ENCODE measurements around the gene FNBP1.

FNBP1 gene

DNA sequence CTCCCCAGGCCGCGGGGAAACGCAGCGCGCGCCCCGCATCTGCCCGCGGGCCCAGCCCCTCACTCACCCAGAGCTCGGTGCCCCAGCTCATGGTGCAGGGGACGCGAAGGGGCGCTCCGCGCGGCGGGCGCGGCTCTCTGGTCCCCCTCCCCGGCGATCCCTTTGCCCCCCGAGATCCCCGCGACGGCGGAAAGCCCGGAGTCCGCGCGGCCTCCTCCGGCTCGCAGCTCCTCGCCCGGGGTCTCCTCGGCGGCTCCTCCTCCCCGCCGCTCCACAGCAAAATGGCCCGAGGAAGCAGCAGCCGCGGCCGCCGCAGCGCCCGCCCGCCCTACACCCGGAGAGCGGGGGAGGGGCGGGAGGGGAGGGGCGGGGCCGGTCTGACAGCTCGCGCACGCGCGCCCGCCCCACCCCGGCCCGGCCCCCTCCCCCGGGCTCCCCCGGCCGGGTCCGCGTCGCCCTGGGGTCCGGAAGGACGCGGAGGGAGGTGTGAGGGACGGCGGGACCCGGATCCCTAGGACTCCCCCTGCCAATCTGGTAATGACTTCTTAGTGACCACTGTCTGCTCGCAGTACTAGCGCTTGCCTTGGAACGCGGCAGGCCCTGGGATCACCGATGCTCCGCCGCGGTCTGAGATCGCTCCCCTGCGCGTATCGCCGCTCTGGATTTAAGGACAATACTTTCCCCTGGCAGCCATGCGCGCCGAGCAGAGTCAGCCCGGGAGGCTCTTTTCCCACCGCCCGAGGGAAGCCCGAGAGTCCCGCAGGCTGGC, at the start of gene FNBP1:
Gene FNBP1 (minus strand): TSS at position 305 of the 769 bp plus-strand sequence. CDS start 214 bp downstream, at position 91.
- DNase-seq = no peak

DNA sequence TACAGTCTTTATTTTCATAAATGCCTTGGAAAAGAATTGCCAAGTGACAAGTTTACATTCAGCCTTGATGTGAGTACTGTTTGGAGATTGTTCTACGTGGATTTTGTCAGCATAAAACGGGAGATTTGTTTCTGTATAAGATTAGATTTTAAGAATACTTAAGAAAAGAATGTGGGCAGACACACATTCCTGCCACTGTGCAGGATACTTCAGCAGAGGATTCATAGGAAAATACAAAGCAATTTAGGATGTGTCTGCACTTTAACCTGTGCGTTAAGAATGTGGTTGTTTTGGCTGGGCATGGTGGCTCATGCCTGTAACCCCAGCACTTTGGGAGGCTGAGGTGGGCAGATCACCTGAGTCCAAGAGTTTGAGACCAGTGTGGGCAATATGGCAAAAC, 47.9 kb upstream of the FNBP1 start:
- DNase-seq = no peak

GRCh38 chr9:130089141-130089540, 46.2 kb upstream of the FNBP1 start:
- DNase-seq = no peak

DNA sequence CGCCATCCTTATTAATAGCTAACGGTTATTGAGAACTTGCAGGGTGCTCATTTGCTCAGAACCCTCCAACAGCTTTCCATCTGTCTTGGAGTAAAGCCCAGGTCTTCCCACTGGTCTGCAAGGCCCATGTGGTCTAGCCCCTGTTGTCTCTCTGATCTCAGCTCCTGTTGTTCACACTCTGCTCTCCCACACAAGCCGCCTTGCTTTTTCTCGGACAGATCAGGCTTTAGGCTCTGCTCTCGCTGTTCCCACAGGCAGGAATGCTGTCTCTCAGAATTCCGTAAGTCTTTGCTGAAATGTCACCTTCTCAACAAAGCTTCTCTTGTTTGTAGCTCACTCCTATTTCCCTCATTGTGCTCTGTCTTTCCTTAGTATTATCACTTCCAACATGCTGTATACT, 45.1 kb upstream of the FNBP1 start:
- DNase-seq = no peak

GRCh38 chr9:130084337-130084736, 41.3 kb upstream of the FNBP1 start:
- no peak for DNase-seq

DNA sequence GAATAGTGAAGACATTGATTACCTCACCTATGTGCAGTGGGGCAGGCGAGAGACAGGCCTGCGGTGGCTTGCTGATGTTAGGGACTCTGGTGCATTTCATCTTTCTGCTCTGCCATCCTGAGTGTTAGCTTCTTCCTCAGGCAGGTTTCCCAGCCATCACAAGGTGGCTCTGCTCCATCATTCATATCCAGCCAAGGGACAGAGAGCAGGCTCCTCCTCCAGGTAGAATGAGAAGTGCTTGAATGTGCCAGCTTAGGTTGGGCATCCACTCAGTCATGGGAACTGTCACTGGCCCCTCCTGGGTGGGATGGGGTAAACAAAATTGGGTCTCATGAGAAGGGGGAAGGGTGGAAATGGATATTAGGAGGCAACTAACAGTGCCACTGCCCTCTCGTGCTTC, 35.6 kb upstream of the FNBP1 start:
- no peak for DNase-seq

DNA sequence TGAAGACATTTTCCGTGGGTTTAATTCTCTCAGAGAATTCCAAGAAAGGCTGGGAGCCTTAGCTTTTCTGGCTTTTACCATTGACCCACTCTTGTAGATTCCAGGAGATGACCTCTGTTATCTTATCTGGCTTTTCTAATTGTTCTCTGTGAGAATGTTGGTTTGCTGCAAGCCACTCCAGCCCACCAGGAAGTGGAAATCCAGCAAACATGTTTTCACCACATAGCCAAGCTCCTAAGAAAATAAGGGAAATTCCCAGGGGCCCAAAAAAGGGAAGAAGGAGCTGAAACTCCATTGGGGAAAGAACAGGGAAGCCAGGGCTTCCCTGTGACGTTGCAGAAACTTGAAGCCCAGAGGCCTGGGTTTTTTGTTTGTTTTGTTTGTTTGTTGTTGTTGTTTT, 30.4 kb upstream of the FNBP1 start:
- DNase-seq = no peak

GRCh38 chr9:130072515-130073235, 29.7 kb upstream of the FNBP1 start:
- no peak for DNase-seq

DNA sequence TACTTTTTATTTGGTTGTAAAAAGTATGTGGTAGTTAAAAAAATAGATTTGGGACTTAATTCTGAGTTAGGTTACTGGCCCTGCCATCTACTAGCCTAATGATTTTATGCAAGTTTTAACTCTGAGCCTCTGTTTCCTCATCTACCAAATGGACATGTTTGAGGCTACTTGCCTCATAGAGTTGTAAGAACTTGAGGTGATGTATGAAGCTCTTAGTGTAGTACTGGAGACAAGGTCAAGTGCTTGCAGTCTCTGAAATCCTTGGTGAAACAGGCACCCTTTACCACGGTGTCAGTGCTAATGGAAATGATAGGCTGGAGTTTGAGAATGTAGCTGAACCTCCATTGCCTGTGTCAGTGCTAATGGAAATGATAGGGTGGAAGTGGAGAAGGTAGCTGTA, 26.1 kb upstream of the FNBP1 start:
- no peak for DNase-seq

DNA sequence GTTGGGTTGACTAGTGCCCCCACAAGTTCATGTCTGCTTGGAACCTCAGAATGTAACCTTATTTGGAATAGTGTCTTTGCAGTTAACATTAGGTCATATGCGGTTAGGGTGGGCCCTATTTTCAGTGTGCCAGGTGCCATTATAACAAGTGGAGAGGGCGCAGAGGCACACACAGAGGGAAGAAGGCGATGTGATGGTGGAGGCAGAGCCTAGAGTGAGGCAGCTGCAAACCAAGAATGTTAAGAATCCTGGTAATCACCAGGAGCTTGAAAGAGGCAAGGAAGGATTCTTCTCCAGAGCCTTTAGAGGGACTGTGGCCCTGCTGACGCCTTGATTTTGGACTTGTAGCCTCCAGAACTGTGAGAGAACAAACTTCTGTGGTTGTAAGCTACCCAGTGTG, 21.6 kb upstream of the FNBP1 start:
- no peak for DNase-seq

- no peak for DNase-seq
Observed at GRCh38 chr9:130062750-130063149, 19.8 kb upstream of the FNBP1 start.

DNA sequence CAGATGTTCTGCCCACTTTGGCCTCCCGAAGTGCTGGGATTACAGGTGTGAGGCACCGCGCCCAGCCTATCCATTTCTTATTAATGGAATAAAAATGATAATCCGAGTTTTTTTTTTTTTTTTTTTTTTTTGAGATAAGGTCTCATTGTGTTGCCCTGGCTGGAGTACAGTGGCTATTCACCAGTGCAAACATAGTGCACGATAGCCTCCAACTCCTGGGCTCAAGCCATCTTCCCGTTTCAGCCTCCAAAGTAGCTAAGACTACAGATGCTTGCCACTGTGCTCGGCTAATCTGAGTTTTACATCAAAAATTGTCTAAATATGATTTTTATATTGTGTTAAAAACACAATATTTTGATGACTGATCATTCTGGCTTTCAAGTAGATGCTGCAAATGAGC, 17.3 kb upstream of the FNBP1 start:
- DNase-seq = no peak

GRCh38 chr9:130058887-130059286, 15.9 kb upstream of the FNBP1 start:
- no peak for DNase-seq

- DNase-seq = no peak
Observed at GRCh38 chr9:130058154-130058553, 15.2 kb upstream of the FNBP1 start.

GRCh38 chr9:130054820-130055219, 11.8 kb upstream of the FNBP1 start:
- DNase-seq = no peak

DNA sequence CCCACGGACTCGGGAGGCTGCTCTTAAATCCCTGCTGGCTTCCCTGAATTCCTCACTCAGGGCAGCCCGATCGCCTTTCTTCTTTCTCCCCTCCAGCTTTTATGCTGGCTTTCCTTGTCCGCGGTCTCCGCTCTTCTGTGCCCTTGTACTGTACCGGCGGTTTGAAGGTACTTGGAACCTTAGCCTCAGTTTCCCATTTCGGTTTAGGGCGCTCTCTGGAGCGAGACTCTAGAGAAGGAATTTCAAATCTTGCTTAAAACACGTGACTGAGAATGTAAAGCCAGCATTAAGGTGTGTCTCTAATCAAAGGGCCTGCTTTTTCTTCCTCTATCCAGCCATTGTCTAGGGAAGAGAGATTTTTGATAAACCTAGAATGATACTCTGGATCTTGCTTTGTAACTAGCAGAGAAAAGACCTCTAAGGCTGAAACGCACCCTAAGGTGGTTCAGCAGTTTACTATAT, 11.4 kb upstream of the FNBP1 start:
- DNase-seq = no peak

DNA sequence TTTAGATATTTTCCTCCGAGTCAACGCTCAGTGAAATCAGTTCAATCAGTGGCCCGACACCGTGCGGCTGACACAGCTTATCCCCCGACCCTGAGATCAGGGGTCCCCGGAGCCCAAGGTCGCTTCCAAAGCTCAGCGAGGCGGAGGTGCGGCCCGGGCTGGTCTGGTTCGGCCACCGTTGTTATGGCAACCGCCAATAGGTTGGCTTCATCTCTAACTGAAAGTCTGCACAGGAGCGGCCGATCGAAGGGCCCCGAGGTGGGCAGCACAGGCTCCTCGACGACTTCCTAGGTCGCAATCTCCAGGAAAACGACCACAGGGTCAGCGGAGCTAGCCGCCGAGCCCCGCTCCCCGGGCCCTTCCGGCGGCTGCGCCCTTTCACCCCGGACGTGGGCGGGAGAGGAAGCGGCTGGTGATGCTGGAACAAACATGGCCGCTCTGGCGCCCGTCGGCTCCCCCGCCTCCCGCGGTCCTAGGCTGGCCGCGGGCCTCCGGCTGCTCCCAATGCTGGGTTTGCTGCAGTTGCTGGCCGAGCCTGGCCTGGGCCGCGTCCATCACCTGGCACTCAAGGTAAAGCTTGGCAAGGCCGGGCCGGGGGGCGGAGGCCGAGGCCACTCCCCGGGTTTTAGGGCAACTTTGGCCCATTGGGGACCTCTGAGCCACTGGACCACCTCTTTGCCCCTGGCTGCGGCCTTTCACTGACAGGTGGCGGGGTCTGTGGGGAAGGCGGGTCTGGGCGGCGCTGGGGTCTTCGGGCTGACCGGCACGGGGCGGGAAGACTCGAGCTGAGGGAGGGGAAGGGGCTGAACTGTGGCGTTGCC, 10.7 kb upstream of the FNBP1 start, which contains the start of gene GPR107:
Gene GPR107 (plus strand): TSS at position 403 of the 821 bp plus-strand sequence. CDS start 27 bp downstream, at position 430.
- DNase-seq = no peak

DNA sequence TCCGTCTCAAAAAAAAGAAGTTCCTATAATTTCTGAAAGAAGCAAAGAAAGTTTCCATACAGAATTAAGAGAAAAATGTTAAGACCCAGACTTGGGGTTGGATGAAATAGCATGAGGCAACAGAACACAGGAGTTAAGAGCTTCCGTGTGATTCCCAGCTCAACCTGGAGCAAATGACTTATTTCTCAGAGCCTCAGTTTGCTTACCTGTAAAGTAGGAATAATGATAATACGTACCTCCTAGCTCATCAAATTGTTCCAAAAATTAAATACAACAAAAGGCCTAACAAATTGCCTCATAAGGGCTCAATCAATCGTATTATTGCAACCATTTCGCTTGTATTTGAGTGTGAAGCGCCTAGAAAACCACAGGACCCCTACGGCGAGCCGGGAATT, 10.1 kb upstream of the FNBP1 start:
- DNase-seq = no peak

- no peak for DNase-seq
Observed at GRCh38 chr9:130051855-130052254, 8.9 kb upstream of the FNBP1 start.

GRCh38 chr9:130050462-130050861, 7.5 kb upstream of the FNBP1 start:
- DNase-seq = no peak

GRCh38 chr9:130049431-130050210, 6.6 kb upstream of the FNBP1 start:
- DNase-seq = no peak

DNA sequence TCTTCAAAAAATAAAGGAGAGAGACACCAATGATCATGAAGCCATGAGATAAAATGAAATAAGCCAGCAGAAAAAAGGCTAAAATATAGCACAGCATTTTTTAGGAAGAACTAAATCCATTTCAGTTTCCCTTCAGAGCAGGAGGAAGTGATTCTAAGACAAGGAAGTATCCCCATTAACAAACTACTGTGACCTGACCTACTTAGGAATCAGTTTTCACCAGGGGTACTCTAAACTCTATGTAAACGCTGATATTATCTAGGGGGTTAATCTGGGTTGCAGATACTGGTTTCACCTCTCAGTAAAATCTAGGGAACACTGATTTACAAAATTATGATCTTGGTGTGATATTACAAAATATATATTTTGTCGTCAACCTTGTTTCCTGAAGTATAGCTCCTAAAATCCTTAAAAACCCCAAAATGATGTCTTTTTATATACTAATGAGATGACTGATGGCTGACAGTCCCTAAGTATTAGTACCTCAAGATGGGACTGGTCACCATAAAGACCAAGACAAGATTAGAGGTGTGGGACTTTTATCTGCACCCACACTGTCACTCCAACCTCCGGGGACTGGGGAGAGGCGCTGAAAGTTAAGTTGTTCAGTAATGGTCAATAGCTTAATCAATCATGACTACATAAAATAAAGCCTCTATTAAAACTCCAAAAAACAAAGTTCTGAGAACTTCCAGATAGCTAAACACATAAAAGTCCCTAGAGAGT, 2.9 kb upstream of the FNBP1 start:
- DNase-seq = peak; percentile 25
